Neural crest cell (in vitro differentiated cells): ENCODE data around the gene DNAH7. TPM values are rescaled to one million over a fixed set of nuclear protein-coding genes. Genes with fewer than 3 reads are reported as not detected.
A peak's percentile ranks its signal among the peaks of the same experiment; 100 is the strongest.

Source experiments
- DNase-seq: peaks from one replicate; pipeline ENCODE4 v3.0.0; 2021; ENCODE audit warnings: low read depth, mixed read lengths, low spot score
- H3K27ac Mint-ChIP-seq: one replicate; pipeline ENCODE4 v1.8.0; 2021; ENCODE audit warnings: mild to moderate bottlenecking, mixed read lengths; ENCODE audit not compliant: unreplicated experiment
- H3K27me3 Mint-ChIP-seq: 2 replicates; pipeline ENCODE4 v1.8.0; 2021; ENCODE audit warnings: low read depth, mild to moderate bottlenecking, mixed read lengths
- H3K36me3 Mint-ChIP-seq: 2 replicates; pipeline ENCODE4 v1.8.0; 2021; ENCODE audit warnings: low read depth, mild to moderate bottlenecking, mixed read lengths
- H3K4me1 Mint-ChIP-seq: 2 replicates; pipeline ENCODE4 v1.8.0; 2021; ENCODE audit warnings: mixed read lengths
- H3K4me3 Mint-ChIP-seq: one replicate; pipeline ENCODE4 v1.8.0; 2021; ENCODE audit warnings: mild to moderate bottlenecking, mixed read lengths
- H3K9me3 Mint-ChIP-seq: 2 replicates; pipeline ENCODE4 v1.8.0; 2021; ENCODE audit warnings: mixed read lengths
- CTCF ChIP-seq: fragments of 200-600 bp; sonication (generic); conservative IDR thresholded peaks from 2 replicates; pipeline ENCODE4 v1.5.0; 2021; ENCODE audit warnings: antibody characterized with exemption, mild to moderate bottlenecking
- total RNA-seq: library from RNA; stranded (reverse); gene quantifications from 2 replicates; pipeline ENCODE4 v1.2.1, GENCODE V29; 2021

Gene DNAH7
- total RNA-seq, 1 donor from 2014 or later: 1.5 TPM

- Mint-ChIP-seq H3K27me3 (no peaks in the 10 kb centered on the region), H3K4me1 (peaks cover 4% of the 10 kb centered on the region), H3K27ac (no peak overlapping the region), H3K4me3 (no peak overlapping the region), H3K36me3 (no peaks in the 10 kb centered on the region), H3K9me3 (peaks cover 2% of the 10 kb centered on the region)
- no peak for DNase-seq
- no peak for TF ChIP-seq CTCF
These were observed 37.3 kb upstream of the DNAH7 start for GRCh38 chr2:196105951-196106350.

GRCh38 chr2:196104066-196104465 is 35.4 kb upstream of the DNAH7 start:
- no peak for TF ChIP-seq CTCF
- Mint-ChIP-seq H3K4me1 (peaks cover 4% of the 10 kb centered on the region), H3K27ac (no peak overlapping the region), H3K9me3 (peaks cover 2% of the 10 kb centered on the region), H3K36me3 (no peaks in the 10 kb centered on the region), H3K27me3 (no peaks in the 10 kb centered on the region), H3K4me3 (no peak overlapping the region)
- no peak for DNase-seq

GRCh38 chr2:196103626-196104025 is 35.0 kb upstream of the DNAH7 start:
- Mint-ChIP-seq H3K27me3 (no peaks in the 10 kb centered on the region), H3K36me3 (no peaks in the 10 kb centered on the region), H3K9me3 (peaks cover 2% of the 10 kb centered on the region), H3K27ac (no peak overlapping the region), H3K4me1 (peaks cover 4% of the 10 kb centered on the region), H3K4me3 (no peak overlapping the region)
- no peak for DNase-seq
- no peak for TF ChIP-seq CTCF

GRCh38 chr2:196101325-196101991 is 32.8 kb upstream of the DNAH7 start:
- H3K36me3 Mint-ChIP-seq: no peaks in the 10 kb centered on the region
- no peaks in the 10 kb centered on the region for H3K27me3 Mint-ChIP-seq
- H3K27ac Mint-ChIP-seq: peak overlapping the region; percentile 74
- H3K4me3 Mint-ChIP-seq: no peak overlapping the region
- peaks cover 2% of the 10 kb centered on the region for H3K9me3 Mint-ChIP-seq
- H3K4me1 Mint-ChIP-seq: peaks cover 4% of the 10 kb centered on the region
- no peak for TF ChIP-seq CTCF
- no peak for DNase-seq

GRCh38 chr2:196099916-196100315 is 31.3 kb upstream of the DNAH7 start:
- peaks cover 4% of the 10 kb centered on the region for H3K4me1 Mint-ChIP-seq
- H3K4me3 Mint-ChIP-seq: no peak overlapping the region
- H3K27me3 Mint-ChIP-seq: no peaks in the 10 kb centered on the region
- TF ChIP-seq CTCF: no peak
- no peak overlapping the region for H3K27ac Mint-ChIP-seq
- H3K9me3 Mint-ChIP-seq: peaks cover 3% of the 10 kb centered on the region
- H3K36me3 Mint-ChIP-seq: peaks cover under 1% of the 10 kb centered on the region
- DNase-seq: no peak
